Stomach (tissue), 9 donors: ENCODE measurements around the gene TPSB2. TPM values are rescaled to one million over a fixed set of nuclear protein-coding genes. Genes with fewer than 3 reads are reported as not detected.
"Not testable (repeated sequence)": the region's sequence is repeated elsewhere in the genome, so short reads cannot be mapped to it uniquely, and the experiment has no call there.

Experiments used
- DNase-seq, 2 donors: peaks; one replicate each; pipeline versions ENCODE4 v3.0.0 to v3.0.0-alpha.2; 2013 to 2019
- H3K27ac ChIP-seq, 5 donors: fragments of 200-600 bp in 4 of 5; sonication (generic) in 4 of 5; one replicate each; pipeline ENCODE4 v1.5.1; 2013 to 2019; ENCODE audit warnings: mild to moderate bottlenecking in 1 of 5, moderate library complexity in 1 of 5
- H3K27me3 ChIP-seq, 3 donors: fragments of 200-600 bp; sonication (generic); one replicate each; pipeline ENCODE4 v1.5.1; 2017 to 2019; ENCODE audit warnings: mixed run types in 1 of 3
- H3K36me3 ChIP-seq, 4 donors: fragments of 200-600 bp; sonication (generic); 1 replicate in 3 of 4; 2 replicates in 1 of 4; pipeline ENCODE4 v1.5.1; 2016 to 2019
- H3K4me1 ChIP-seq, 4 donors: fragments of 200-600 bp; sonication (generic); one replicate each; pipeline ENCODE4 v1.5.1; 2016 to 2019
- H3K4me3 ChIP-seq, 4 donors: fragments of 200-600 bp; sonication (generic) in 3 of 4; one replicate each; pipeline ENCODE4 v1.5.1; 2016 to 2019; ENCODE audit warnings: mild to moderate bottlenecking in 1 of 4
- H3K9me3 ChIP-seq, 4 donors: fragments of 200-600 bp; sonication (generic); one replicate each; pipeline ENCODE4 v1.5.1; 2016 to 2019
- CTCF ChIP-seq, 7 experiments: fragments of 450-650 bp in 4 of 7; fragments of 200-600 bp in 3 of 7; sonication (generic) in 3 of 7; IDR thresholded peaks; one replicate each; pipeline ENCODE4 v1.5.1; 2016 to 2019; ENCODE audit warnings: antibody characterized with exemption in 7 of 7, control low read depth in 2 of 7, mild to moderate bottlenecking in 1 of 7
- EP300 ChIP-seq: sonication (generic); formaldehyde crosslinking; IDR thresholded peaks from one replicate; pipeline ENCODE4 v1.6.1; 2017; ENCODE audit warnings: antibody characterized with exemption
- POLR2A ChIP-seq, 4 donors: fragments of 450-650 bp; IDR thresholded peaks; one replicate each; pipeline ENCODE4 v1.6.1; 2016; ENCODE audit warnings: antibody characterized with exemption in 4 of 4, control low read depth in 2 of 4, mild to moderate bottlenecking in 1 of 4, moderate library complexity in 1 of 4
- POLR2AphosphoS5 ChIP-seq, 3 donors: sonication (generic); formaldehyde crosslinking; IDR thresholded peaks; one replicate each; pipeline ENCODE4 v1.6.1; 2016; ENCODE audit warnings: antibody characterized with exemption in 3 of 3
- WGBS, 5 donors: extraction: QIAGEN DNeasy Blood & Tissue Kit in 3 of 5; methylation state at CpG; one replicate each; pipeline versions ENCODE4 v1.1.5 to v1.1.7; 2013 to 2018; 5-methylcytosine and 5-hydroxymethylcytosine counted together
- intact Hi-C: fragments of 100-400 bp; cut with DNase I; formaldehyde crosslinking; loops from one replicate; pipeline ENCODE4 v1.15.1; 2023; ENCODE audit warnings: low total_unique reads
- polyA plus RNA-seq, 3 donors: library from polyadenylated mRNA; stranded (reverse); fragments of 200-250 nt; gene quantifications; one replicate each; pipeline ENCODE4 v1.2.3, GENCODE V29; 2013
- total RNA-seq, 5 donors: library from RNA; depleted of rRNA; stranded (reverse); fragments of >200 nt; gene quantifications; one replicate each; pipeline versions ENCODE4 v1.1.0 to v1.2.3, GENCODE V29; 2014 to 2016
- donor health status: healthy with polysubstance abuse.
- donor health status: Bipolar disorder and iron deficiency.
- donor health status: healthy.

The TPSB2 gene
- total and polyA plus RNA-seq, 8 donors = 1.8 to 164 (median 47.9) TPM; not detected in 1

GRCh38 chr16:1258906-1259759, 29.1 kb upstream of the TPSB2 start:
- Histone ChIP-seq H3K27ac (no peak overlapping the region), H3K4me1 (peaks cover 4 to 9% (median 7%) of the 10 kb centered on the region in 4 donors), H3K4me3 (peak overlapping the region in 2 of 4 donors; percentile 4 to 16), H3K36me3 (no peaks in the 10 kb centered on the region), H3K9me3 (no peaks in the 10 kb centered on the region), H3K27me3 (peaks cover 7 to 97% (median 63%) of the 10 kb centered on the region in 3 donors)
- intact Hi-C loops = no loop called here
- WGBS, 5 donors = 2 to 10% (median 8%) methylated on average over 20 to 42 of the region's 42 CpGs
- peak in 1 of 2 donors; percentile 52 for DNase-seq
- TF ChIP-seq POLR2A (IDR thresholded peaks at IDR 0.05) (no peak), CTCF (IDR thresholded peaks at IDR 0.05) (no peak), POLR2AphosphoS5 (IDR thresholded peaks at IDR 0.05) (no peak), EP300 (no peak)

- Histone ChIP-seq H3K27me3 (peaks cover 7 to 88% (median 56%) of the 10 kb centered on the region in 3 donors), H3K4me3 (no peak overlapping the region), H3K9me3 (no peaks in the 10 kb centered on the region), H3K27ac (no peak overlapping the region), H3K36me3 (no peaks in the 10 kb centered on the region), H3K4me1 (peaks cover 4 to 9% (median 7%) of the 10 kb centered on the region in 4 donors)
- WGBS, 5 donors = 43 to 70% (median 52%) methylated on average over 8 to 12 of the region's 12 CpGs
- no peak for TF ChIP-seq EP300
- no peak for DNase-seq
- intact Hi-C loops = no loop called here
Measured at GRCh38 chr16:1258225-1258600, 28.2 kb upstream of the TPSB2 start.

GRCh38 chr16:1257561-1258224, 27.7 kb upstream of the TPSB2 start:
- Histone ChIP-seq H3K36me3 (no peaks in the 10 kb centered on the region), H3K4me3 (no peak overlapping the region), H3K27ac (no peak overlapping the region), H3K4me1 (peaks cover 4 to 9% (median 7%) of the 10 kb centered on the region in 4 donors), H3K27me3 (peaks cover 7 to 83% (median 51%) of the 10 kb centered on the region in 3 donors), H3K9me3 (no peaks in the 10 kb centered on the region)
- intact Hi-C loops = no loop called here
- no peak for DNase-seq
- TF ChIP-seq POLR2A (IDR thresholded peaks at IDR 0.05) (no peak), EP300 (no peak), POLR2AphosphoS5 (IDR thresholded peaks at IDR 0.05) (no peak)
- WGBS, 5 donors = 73 to 86% (median 82%) methylated on average over 24 to 34 of the region's 34 CpGs

GRCh38 chr16:1256874-1257322, 26.9 kb upstream of the TPSB2 start:
- H3K9me3 ChIP-seq = no peaks in the 10 kb centered on the region
- H3K27me3 ChIP-seq = peaks cover 7 to 75% (median 43%) of the 10 kb centered on the region in 3 donors
- H3K4me1 ChIP-seq = peaks cover 4 to 9% (median 7%) of the 10 kb centered on the region in 4 donors
- DNase-seq = no peak
- no peak for TF ChIP-seq CTCF (IDR thresholded peaks at IDR 0.05)
- TF ChIP-seq EP300 = no peak
- TF ChIP-seq POLR2AphosphoS5 (IDR thresholded peaks at IDR 0.05) = no peak
- TF ChIP-seq POLR2A (IDR thresholded peaks at IDR 0.05) = no peak
- intact Hi-C loops = no loop called here
- H3K36me3 ChIP-seq = no peaks in the 10 kb centered on the region
- no peak overlapping the region for H3K4me3 ChIP-seq
- no peak overlapping the region for H3K27ac ChIP-seq
- 75 to 88% (median 86%) methylated on average over 14 to 22 of the region's 22 CpGs for WGBS, 5 donors

GRCh38 chr16:1256296-1256873, 26.4 kb upstream of the TPSB2 start:
- not testable (repeated sequence) for H3K9me3 ChIP-seq, H3K36me3 ChIP-seq
- peaks cover 7 to 70% (median 38%) of the 10 kb centered on the region in 3 donors for H3K27me3 ChIP-seq

GRCh38 chr16:1255276-1256122, 25.5 kb upstream of the TPSB2 start, which contains the start of gene TPSD1:
Gene TPSD1 (plus strand): TSS chr16:1256069. CDS start chr16:1256281, 212 bp downstream.
- H3K27ac ChIP-seq, intact Hi-C loops, H3K4me1 ChIP-seq, H3K9me3 ChIP-seq, H3K36me3 ChIP-seq, H3K4me3 ChIP-seq, DNase-seq: not testable (repeated sequence)
- WGBS, 5 donors = 56 to 64% (median 62%) methylated on average over 6 to 26 of the region's 26 CpGs
- peaks cover 7 to 61% (median 29%) of the 10 kb centered on the region in 3 donors for H3K27me3 ChIP-seq

More at GRCh38 chr16:1256296-1256873, 26.4 kb upstream of the TPSB2 start:
- intact Hi-C loops, DNase-seq, H3K4me1 ChIP-seq, H3K4me3 ChIP-seq, H3K27ac ChIP-seq: not testable (repeated sequence)
- WGBS, 5 donors = 72 to 85% (median 78%) methylated on average over 5 to 23 of the region's 23 CpGs

GRCh38 chr16:1254821-1255220, 24.8 kb upstream of the TPSB2 start:
- H3K9me3 ChIP-seq, intact Hi-C loops, H3K4me3 ChIP-seq, DNase-seq, H3K36me3 ChIP-seq, H3K27ac ChIP-seq, H3K4me1 ChIP-seq: not testable (repeated sequence)
- 86 to 88% (median 88%) methylated on average over 2 to 3 of the region's 3 CpGs; no CpG with 5 or more reads in 2 of the 5 donors for WGBS, 5 donors
- peaks cover 1 to 54% (median 22%) of the 10 kb centered on the region in 3 donors for H3K27me3 ChIP-seq
